Stomach (tissue), 4 donors: ENCODE measurements around the gene ADD2.

Experiments
- POLR2A ChIP-seq, 4 donors: fragments of 450-650 bp; IDR thresholded peaks; one replicate each; pipeline ENCODE4 v1.6.1; 2016; ENCODE audit warnings: antibody characterized with exemption in 4 of 4, control low read depth in 2 of 4, mild to moderate bottlenecking in 1 of 4, moderate library complexity in 1 of 4
- TF ChIP-seq, protein P1 (sequence below), 7 experiments: fragments of 450-650 bp in 4 of 7; fragments of 200-600 bp in 3 of 7; sonication (generic) in 3 of 7; IDR thresholded peaks; one replicate each; pipeline ENCODE4 v1.5.1; 2016 to 2019; ENCODE audit warnings: antibody characterized with exemption in 7 of 7, control low read depth in 2 of 7, mild to moderate bottlenecking in 1 of 7

- TF ChIP-seq, protein P1, sequence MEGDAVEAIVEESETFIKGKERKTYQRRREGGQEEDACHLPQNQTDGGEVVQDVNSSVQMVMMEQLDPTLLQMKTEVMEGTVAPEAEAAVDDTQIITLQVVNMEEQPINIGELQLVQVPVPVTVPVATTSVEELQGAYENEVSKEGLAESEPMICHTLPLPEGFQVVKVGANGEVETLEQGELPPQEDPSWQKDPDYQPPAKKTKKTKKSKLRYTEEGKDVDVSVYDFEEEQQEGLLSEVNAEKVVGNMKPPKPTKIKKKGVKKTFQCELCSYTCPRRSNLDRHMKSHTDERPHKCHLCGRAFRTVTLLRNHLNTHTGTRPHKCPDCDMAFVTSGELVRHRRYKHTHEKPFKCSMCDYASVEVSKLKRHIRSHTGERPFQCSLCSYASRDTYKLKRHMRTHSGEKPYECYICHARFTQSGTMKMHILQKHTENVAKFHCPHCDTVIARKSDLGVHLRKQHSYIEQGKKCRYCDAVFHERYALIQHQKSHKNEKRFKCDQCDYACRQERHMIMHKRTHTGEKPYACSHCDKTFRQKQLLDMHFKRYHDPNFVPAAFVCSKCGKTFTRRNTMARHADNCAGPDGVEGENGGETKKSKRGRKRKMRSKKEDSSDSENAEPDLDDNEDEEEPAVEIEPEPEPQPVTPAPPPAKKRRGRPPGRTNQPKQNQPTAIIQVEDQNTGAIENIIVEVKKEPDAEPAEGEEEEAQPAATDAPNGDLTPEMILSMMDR (IDR thresholded peaks at IDR 0.05) = no peak
- TF ChIP-seq POLR2A (IDR thresholded peaks at IDR 0.05) = no peak
Observed at GRCh38 chr2:70708376-70709199, 59.4 kb downstream of the ADD2 start.
